Measurements from ENCODE around the gene IL7R. TPM values are rescaled to one million over a fixed set of nuclear protein-coding genes. Genes with fewer than 3 reads are reported as not detected.

Gene IL7R
- total and polyA plus RNA-seq, 2 of the 13 experiments (the other 11 are each of a cell fraction or from before 2014, with no cell fraction given): not detected

DNA sequence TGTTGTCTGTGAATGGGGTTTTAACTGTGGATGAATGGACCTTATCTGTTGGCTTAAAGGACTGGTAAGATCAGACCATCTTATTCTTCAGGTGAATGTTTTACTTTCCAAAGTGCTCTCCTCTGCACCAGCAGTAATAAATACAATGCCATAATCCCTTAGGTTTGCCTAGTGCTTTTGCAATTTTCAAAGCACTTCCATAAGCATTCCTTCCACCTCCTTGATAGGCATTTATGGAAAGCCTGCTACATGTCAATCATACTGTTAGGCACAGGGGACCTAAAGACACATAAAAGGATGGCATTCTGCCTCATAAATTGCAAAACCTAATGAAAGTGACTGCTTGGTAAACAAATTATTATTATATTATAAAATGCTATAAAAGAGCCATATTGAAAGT, 21.4 kb downstream of the IL7R start (continued):
- TF ChIP-seq, protein P1, sequence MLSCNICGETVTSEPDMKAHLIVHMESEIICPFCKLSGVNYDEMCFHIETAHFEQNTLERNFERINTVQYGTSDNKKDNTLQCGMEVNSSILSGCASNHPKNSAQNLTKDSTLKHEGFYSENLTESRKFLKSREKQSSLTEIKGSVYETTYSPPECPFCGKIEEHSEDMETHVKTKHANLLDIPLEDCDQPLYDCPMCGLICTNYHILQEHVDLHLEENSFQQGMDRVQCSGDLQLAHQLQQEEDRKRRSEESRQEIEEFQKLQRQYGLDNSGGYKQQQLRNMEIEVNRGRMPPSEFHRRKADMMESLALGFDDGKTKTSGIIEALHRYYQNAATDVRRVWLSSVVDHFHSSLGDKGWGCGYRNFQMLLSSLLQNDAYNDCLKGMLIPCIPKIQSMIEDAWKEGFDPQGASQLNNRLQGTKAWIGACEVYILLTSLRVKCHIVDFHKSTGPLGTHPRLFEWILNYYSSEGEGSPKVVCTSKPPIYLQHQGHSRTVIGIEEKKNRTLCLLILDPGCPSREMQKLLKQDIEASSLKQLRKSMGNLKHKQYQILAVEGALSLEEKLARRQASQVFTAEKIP (CRISPR knock-in tag; IDR thresholded peaks at IDR 0.05; ENCODE audit: borderline replicate concordance): no peak
- TF ChIP-seq ZNF598 (CRISPR knock-in tag; IDR thresholded peaks at IDR 0.05; ENCODE audit: borderline replicate concordance) (no peak), ASH2L (IDR thresholded peaks at IDR 0.05; ENCODE audit: insufficient read length, low read depth, low read length) (no peak), RFX1 (IDR thresholded peaks at IDR 0.05) (no peak), ZNF556 (CRISPR knock-in tag; IDR thresholded peaks at IDR 0.05; ENCODE audit: borderline replicate concordance) (no peak), ZKSCAN8 (CRISPR knock-in tag; IDR thresholded peaks at IDR 0.05; ENCODE audit: borderline replicate concordance) (no peak)
- TF ChIP-seq, protein P2, sequence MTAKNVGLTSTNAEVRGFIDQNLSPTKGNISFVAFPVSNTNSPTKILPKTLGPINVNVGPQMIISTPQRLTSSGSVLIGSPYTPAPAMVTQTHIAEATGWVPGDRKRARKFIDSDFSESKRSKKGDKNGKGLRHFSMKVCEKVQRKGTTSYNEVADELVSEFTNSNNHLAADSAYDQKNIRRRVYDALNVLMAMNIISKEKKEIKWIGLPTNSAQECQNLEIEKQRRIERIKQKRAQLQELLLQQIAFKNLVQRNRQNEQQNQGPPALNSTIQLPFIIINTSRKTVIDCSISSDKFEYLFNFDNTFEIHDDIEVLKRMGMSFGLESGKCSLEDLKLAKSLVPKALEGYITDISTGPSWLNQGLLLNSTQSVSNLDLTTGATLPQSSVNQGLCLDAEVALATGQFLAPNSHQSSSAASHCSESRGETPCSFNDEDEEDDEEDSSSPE (CRISPR knock-in tag; IDR thresholded peaks at IDR 0.05): no peak

DNA sequence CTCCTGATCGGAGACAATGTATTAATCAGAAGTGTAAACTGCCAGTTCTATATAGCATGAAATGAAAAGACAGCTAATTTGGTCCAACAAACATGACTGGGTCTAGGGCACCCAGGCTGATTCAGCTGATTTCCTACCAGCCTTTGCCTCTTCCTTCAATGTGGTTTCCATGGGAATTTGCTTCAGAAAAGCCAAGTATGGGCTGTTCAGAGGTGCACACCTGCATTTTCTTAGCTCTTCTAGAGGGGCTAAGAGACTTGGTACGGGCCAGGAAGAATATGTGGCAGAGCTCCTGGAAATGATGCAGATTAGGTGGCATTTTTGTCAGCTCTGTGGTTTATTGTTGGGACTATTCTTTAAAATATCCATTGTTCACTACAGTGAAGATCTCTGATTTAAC, 22.4 kb downstream of the IL7R start:
- Histone ChIP-seq H3K36me3 (replicated peaks in 1 of 2; ENCODE audit: control insufficient read depth in 1 of 2, insufficient read depth in 2 of 2, low read length in 2 of 2) (no peaks in the 10 kb centered on the region), H4K20me1 (ENCODE audit: insufficient read depth, low read length) (no peaks in the 10 kb centered on the region), H3K9me3 (ENCODE audit: low read length) (no peaks in the 10 kb centered on the region), H3K27ac (ENCODE audit: extremely low read length, insufficient read depth, low read length) (no peak overlapping the region), H2AFZ (ENCODE audit: low read length) (no peak overlapping the region), H3K79me2 (ENCODE audit: insufficient read depth, low read length) (no peaks in the 10 kb centered on the region), H3K4me1 (ENCODE audit: insufficient read depth, low read length) (no peaks in the 10 kb centered on the region), H3K4me2 (ENCODE audit: low read depth, low read length) (no peak overlapping the region), H3K9ac (ENCODE audit: insufficient read depth, low read depth, low read length) (no peak overlapping the region), H3K27me3 (ENCODE audit: control insufficient read depth in 1 of 2, insufficient read depth in 2 of 2, low read length in 2 of 2) (no peaks in the 10 kb centered on the region), H3K4me3 (replicated peaks in 1 of 3; ENCODE audit: insufficient read depth in 1 of 3, low read depth in 2 of 3, low read length in 3 of 3) (no peak overlapping the region)
- DNase-seq (ENCODE audit: low spot score): no peak
- no peak for ATAC-seq
- FAIRE-seq: no peak
- in situ Hi-C loops (cut with HindIII; ENCODE audit: extremely low pct_ligation_motif_present, low pct_unique_long_range_greater_than_20kb) (no loop called here), intact Hi-C loops (cut with micrococcal nuclease; ENCODE audit: unreplicated experiment) (no loop called here)
- BruUV-seq (replicated peaks): no TSS peak
- CTCF ChIA-PET (ENCODE audit: low intra/inter-chr PET ratio, low total read pairs): no interaction called here
- POLR2A ChIA-PET: no interaction called here
- WGBS (ENCODE audit: low lambda C conversion rate): 0% methylated on average over 2 of the region's 2 CpGs
- TF ChIP-seq, protein P3, sequence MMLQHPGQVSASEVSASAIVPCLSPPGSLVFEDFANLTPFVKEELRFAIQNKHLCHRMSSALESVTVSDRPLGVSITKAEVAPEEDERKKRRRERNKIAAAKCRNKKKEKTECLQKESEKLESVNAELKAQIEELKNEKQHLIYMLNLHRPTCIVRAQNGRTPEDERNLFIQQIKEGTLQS (CRISPR knock-in tag; IDR thresholded peaks at IDR 0.05): no peak
- no peak for TF ChIP-seq AGO1 (IDR thresholded peaks at IDR 0.05; ENCODE audit: low read depth, low read length, poor library complexity, severe bottlenecking)
- no peak for TF ChIP-seq STAT5B (CRISPR knock-in tag; IDR thresholded peaks at IDR 0.05)
- no peak for TF ChIP-seq ERF (CRISPR knock-in tag; IDR thresholded peaks at IDR 0.05)
- TF ChIP-seq SATB2 (CRISPR knock-in tag; IDR thresholded peaks at IDR 0.05): no peak
- no peak for TF ChIP-seq NR3C1 (CRISPR knock-in tag; IDR thresholded peaks at IDR 0.05)

Measured in HepG2 (cell line).